Hair follicle dermal papilla cell (primary cell): ENCODE data around the gene C4orf54. TPM values are rescaled to one million over a fixed set of nuclear protein-coding genes. Genes with fewer than 3 reads are reported as not detected.

ENCODE experiments used
- total RNA-seq: library from RNA; depleted of rRNA; stranded (reverse); fragments of >200 nt; gene quantifications from 2 replicates; pipeline ENCODE4 v1.2.3, GENCODE V29; 2012

Gene C4orf54
- under 0.01 TPM in 1 of 2 replicates, not detected in the other for total RNA-seq

DNA sequence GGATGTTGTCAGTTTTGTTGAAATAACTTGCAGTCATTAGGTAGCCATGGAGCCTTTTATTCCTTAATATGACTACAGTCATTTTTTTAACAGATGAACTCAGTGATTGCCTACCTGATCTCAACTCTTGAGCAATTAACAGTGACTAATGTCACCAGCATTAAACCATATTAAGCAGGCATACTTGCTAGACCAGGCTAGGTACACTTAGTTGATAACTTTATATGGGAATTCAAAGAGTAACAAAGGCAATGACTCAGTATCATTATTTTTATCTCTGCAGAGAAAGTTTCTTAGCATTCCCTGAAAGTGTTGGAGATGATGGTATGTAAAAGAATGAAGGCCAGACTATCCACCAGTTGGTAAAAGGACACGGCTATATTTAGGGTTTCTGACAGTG is at the start of gene C4orf54:
Gene C4orf54, minus strand, starts transcription at position 31 of the 400 bp plus-strand sequence. CDS start 3,180 bp downstream, outside the sequence.

Other genes starting within 250 kb of the C4orf54 start
- gene ADH7, start 222.5 kb downstream of the C4orf54 start, total RNA-seq: 0.24 and 2.1 TPM in 2 replicates
- not detected in 2 replicates for gene C4orf17, start 146.8 kb downstream of the C4orf54 start, total RNA-seq
- 5.6 and 6.7 TPM in 2 replicates for gene TRMT10A, start 93.8 kb downstream of the C4orf54 start, total RNA-seq
- 0.24 TPM in 1 of 2 replicates, not detected in the other for gene MTTP, start 83.0 kb downstream of the C4orf54 start, total RNA-seq
- not detected in 2 replicates for gene DAPP1, start 159.0 kb upstream of the C4orf54 start, total RNA-seq
- 35.9 and 41.5 TPM in 2 replicates for gene LAMTOR3, start 236.6 kb upstream of the C4orf54 start, total RNA-seq